LNCaP clone FGC (cell line): ENCODE results near the gene SPON1.
"Not testable (repeated sequence)": the region's sequence is repeated elsewhere in the genome, so short reads cannot be mapped to it uniquely, and the experiment has no call there.

Experiments
- DNase-seq: peaks from one replicate; pipeline ENCODE4 v3.0.0-alpha.2; 2011; ENCODE audit warnings: low read depth
- H3K4me3 ChIP-seq: 2 replicates; pipeline ENCODE4 v1.5.1; 2011; ENCODE audit warnings: mild to moderate bottlenecking, low read depth, low read length, control low read depth
- CTCF ChIP-seq: IDR thresholded peaks from 2 replicates; pipeline ENCODE4 v1.5.1; 2012; ENCODE audit warnings: mild to moderate bottlenecking; ENCODE audit not compliant: control insufficient read depth, insufficient read depth; ENCODE audit errors: extremely low read depth

Gene SPON1

GRCh38 chr11:14267861-14268635 lies 305.5 kb downstream of the SPON1 start:
- H3K4me3 ChIP-seq = no peak overlapping the region
- no peak for DNase-seq
- no peak for TF ChIP-seq CTCF

GRCh38 chr11:14269692-14270573 lies 307.4 kb downstream of the SPON1 start:
- no peak for DNase-seq
- TF ChIP-seq CTCF = no peak
- H3K4me3 ChIP-seq = no peak overlapping the region

GRCh38 chr11:14270690-14271542 lies 308.4 kb downstream of the SPON1 start:
- DNase-seq = no peak
- TF ChIP-seq CTCF = no peak
- no peak overlapping the region for H3K4me3 ChIP-seq

GRCh38 chr11:14273895-14274294 lies 311.4 kb downstream of the SPON1 start:
- no peak overlapping the region for H3K4me3 ChIP-seq

GRCh38 chr11:14275076-14275475 lies 312.6 kb downstream of the SPON1 start:
- H3K4me3 ChIP-seq = no peak overlapping the region
- no peak for TF ChIP-seq CTCF
- no peak for DNase-seq

More at GRCh38 chr11:14273895-14274294, 311.4 kb downstream of the SPON1 start:
- DNase-seq = no peak
- no peak for TF ChIP-seq CTCF

GRCh38 chr11:14278869-14279268 lies 316.3 kb downstream of the SPON1 start:
- not testable (repeated sequence) for DNase-seq, H3K4me3 ChIP-seq
